ENCODE results near the gene SERPINA3.

DNA sequence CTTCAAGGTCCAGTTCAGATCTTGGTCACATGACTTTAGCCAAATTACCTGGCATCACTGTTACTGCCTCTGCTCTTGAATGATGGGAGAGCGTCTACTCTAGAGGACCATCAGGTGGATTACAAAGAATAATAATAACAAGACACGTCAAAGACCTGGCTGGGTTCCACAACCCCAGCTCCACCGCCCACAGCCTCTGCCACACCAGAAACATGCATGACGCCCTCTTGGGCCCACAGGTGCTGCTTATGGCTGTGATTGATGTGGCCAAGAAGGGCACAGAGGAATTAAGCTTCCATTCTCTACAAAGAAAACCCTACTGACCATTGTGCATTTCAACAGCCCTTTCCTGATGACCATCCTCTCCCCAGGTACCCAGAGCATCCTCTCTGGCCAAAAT lies 18.2 kb downstream of the SERPINA3 start:
- TF ChIP-seq, protein P1, sequence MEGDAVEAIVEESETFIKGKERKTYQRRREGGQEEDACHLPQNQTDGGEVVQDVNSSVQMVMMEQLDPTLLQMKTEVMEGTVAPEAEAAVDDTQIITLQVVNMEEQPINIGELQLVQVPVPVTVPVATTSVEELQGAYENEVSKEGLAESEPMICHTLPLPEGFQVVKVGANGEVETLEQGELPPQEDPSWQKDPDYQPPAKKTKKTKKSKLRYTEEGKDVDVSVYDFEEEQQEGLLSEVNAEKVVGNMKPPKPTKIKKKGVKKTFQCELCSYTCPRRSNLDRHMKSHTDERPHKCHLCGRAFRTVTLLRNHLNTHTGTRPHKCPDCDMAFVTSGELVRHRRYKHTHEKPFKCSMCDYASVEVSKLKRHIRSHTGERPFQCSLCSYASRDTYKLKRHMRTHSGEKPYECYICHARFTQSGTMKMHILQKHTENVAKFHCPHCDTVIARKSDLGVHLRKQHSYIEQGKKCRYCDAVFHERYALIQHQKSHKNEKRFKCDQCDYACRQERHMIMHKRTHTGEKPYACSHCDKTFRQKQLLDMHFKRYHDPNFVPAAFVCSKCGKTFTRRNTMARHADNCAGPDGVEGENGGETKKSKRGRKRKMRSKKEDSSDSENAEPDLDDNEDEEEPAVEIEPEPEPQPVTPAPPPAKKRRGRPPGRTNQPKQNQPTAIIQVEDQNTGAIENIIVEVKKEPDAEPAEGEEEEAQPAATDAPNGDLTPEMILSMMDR (IDR thresholded peaks at IDR 0.05; ENCODE audit: low read depth, low read length) = no peak
- TF ChIP-seq EZH2phosphoT487 (IDR thresholded peaks at IDR 0.05; ENCODE audit: low read depth) = no peak

Data from OCI-LY3 (cell line).